H1 (cell line): ENCODE results near the gene EPB41L3. TPM values are rescaled to one million over a fixed set of nuclear protein-coding genes. Genes with fewer than 3 reads are reported as not detected.

Experiments
- CTCF ChIA-PET: fragments of 300-600 bp; sonication (Branson Sonifier 250); formaldehyde crosslinking; loops from one replicate; lab custom pipeline; 2021; ENCODE audit not compliant: partially characterized antibody; lab: Charles Lee
- POLR2A ChIA-PET: fragments of 300-600 bp; sonication (Branson Sonifier 250); formaldehyde crosslinking; loops from one replicate; lab custom pipeline; 2021; ENCODE audit warnings: inconsistent platforms; ENCODE audit not compliant: partially characterized antibody; lab: Charles Lee
- DNase-seq, 2 experiments: peaks; one replicate each; pipeline versions ENCODE4 v3.0.0 to v3.0.0-alpha.2; 2010 to 2022; ENCODE audit warnings: low spot score in 2 of 2, low read depth in 1 of 2, mixed read lengths in 1 of 2
- FAIRE-seq: peaks from 2 replicates; lab custom pipeline; 2011; peaks lifted over from hg19 to GRCh38; lab: Jason Lieb, UNC
- H2AFZ ChIP-seq: 2 replicates; pipeline ENCODE4 v1.8.1; 2012; ENCODE audit warnings: low read length, inconsistent platforms
- H2AK5ac ChIP-seq: 2 replicates; pipeline ENCODE4 v1.6.1; 2013; ENCODE audit warnings: low read depth, low read length
- H2BK120ac ChIP-seq: replicated peaks from 2 replicates; pipeline ENCODE3; 2013; ENCODE audit warnings: low read depth, low read length, inconsistent platforms
- H2BK12ac ChIP-seq: 2 replicates; pipeline ENCODE4 v1.6.1; 2013; ENCODE audit warnings: low read depth, low read length
- H2BK15ac ChIP-seq: 2 replicates; pipeline ENCODE4 v1.6.1; 2013; ENCODE audit warnings: low read length
- H2BK20ac ChIP-seq: 2 replicates; pipeline ENCODE4 v1.6.1; 2013; ENCODE audit warnings: low read length
- H2BK5ac ChIP-seq: 2 replicates; pipeline ENCODE4 v1.6.1; 2013; ENCODE audit warnings: low read depth, low read length
- H3K14ac ChIP-seq: 2 replicates; pipeline ENCODE4 v1.6.1; 2013; ENCODE audit warnings: inconsistent platforms; ENCODE audit not compliant: insufficient read length
- H3K18ac ChIP-seq: 2 replicates; pipeline ENCODE4 v1.6.1; 2013; ENCODE audit warnings: low read length; ENCODE audit errors: extremely low read depth
- H3K23ac ChIP-seq: 2 replicates; pipeline ENCODE4 v1.6.1; 2013; ENCODE audit warnings: inconsistent platforms; ENCODE audit not compliant: insufficient read length
- H3K23me2 ChIP-seq: 2 replicates; pipeline ENCODE4 v1.6.1; 2013; ENCODE audit warnings: low read depth, low read length
- H3K27ac ChIP-seq: 2 replicates; pipeline ENCODE4 v1.6.1; 2011; ENCODE audit warnings: low read depth, low read length, inconsistent platforms
- H3K27me3 ChIP-seq, 4 experiments: replicated peaks in 1 of 4; 1 replicate in 1 of 4; 2 replicates in 3 of 4; pipeline versions ENCODE4 v1.6.1 to v1.8.1; 2011 to 2013; ENCODE audit warnings: low read length in 3 of 4, mild to moderate bottlenecking in 3 of 4, inconsistent platforms in 2 of 4, mixed read lengths in 2 of 4, moderate library complexity in 1 of 4; ENCODE audit not compliant: control insufficient read depth in 3 of 4, insufficient read depth in 3 of 4; ENCODE audit errors: extremely low read depth in 1 of 4
- H3K36me3 ChIP-seq, 4 experiments: 2 replicates each; pipeline versions ENCODE4 v1.6.1 to v1.8.1; 2011 to 2013; ENCODE audit warnings: mild to moderate bottlenecking in 4 of 4, low read length in 3 of 4, moderate library complexity in 2 of 4, control low read depth in 1 of 4, inconsistent platforms in 1 of 4; ENCODE audit not compliant: insufficient read depth in 4 of 4, control insufficient read depth in 2 of 4
- H3K4ac ChIP-seq: replicated peaks from 2 replicates; pipeline ENCODE3; 2013; ENCODE audit warnings: low read length, low read depth, mixed read lengths, inconsistent platforms; ENCODE audit not compliant: insufficient read length
- H3K4me1 ChIP-seq, 4 experiments: replicated peaks in 1 of 4; 1 replicate in 1 of 4; 2 replicates in 3 of 4; pipeline versions ENCODE4 v1.6.1 to v1.8.1; 2011 to 2013; ENCODE audit warnings: low read length in 3 of 4, inconsistent platforms in 2 of 4, mixed read lengths in 1 of 4; ENCODE audit not compliant: insufficient read depth in 4 of 4, control insufficient read depth in 3 of 4
- H3K4me2 ChIP-seq, 2 experiments: 2 replicates each; pipeline versions ENCODE4 v1.6.1 to v1.8.1; 2011 to 2013; ENCODE audit warnings: low read depth in 2 of 2, low read length in 2 of 2, control low read depth in 1 of 2, inconsistent platforms in 1 of 2, mild to moderate bottlenecking in 1 of 2; ENCODE audit not compliant: insufficient read depth in 1 of 2
- H3K4me3 ChIP-seq, 4 experiments: fragments of 200-600, 300-600 bp in 1 of 4; sonication (generic), shearing (Covaris generic), sonication (Bioruptor Twin) in 1 of 4; 2 replicates each; pipeline versions ENCODE4 v1.5.1 to v1.8.1; 2011 to 2016; ENCODE audit warnings: low read length in 4 of 4, low read depth in 3 of 4, control low read depth in 2 of 4, inconsistent platforms in 2 of 4, mild to moderate bottlenecking in 2 of 4, mixed read lengths in 1 of 4, moderate library complexity in 1 of 4; ENCODE audit not compliant: insufficient read depth in 2 of 4; ENCODE audit errors: extremely low read depth in 1 of 4
- H3K56ac ChIP-seq: replicated peaks from 2 replicates; pipeline ENCODE3; 2013; ENCODE audit warnings: low read depth, mild to moderate bottlenecking, mixed read lengths, low read length, inconsistent platforms; ENCODE audit not compliant: insufficient read length
- H3K79me1 ChIP-seq: 2 replicates; pipeline ENCODE4 v1.6.1; 2013; ENCODE audit warnings: low read depth, low read length, control low read depth
- H3K79me2 ChIP-seq, 2 experiments: 2 replicates each; pipeline versions ENCODE4 v1.6.1 to v1.8.1; 2012 to 2013; ENCODE audit warnings: low read length in 2 of 2, mild to moderate bottlenecking in 2 of 2, inconsistent platforms in 1 of 2; ENCODE audit not compliant: insufficient read depth in 2 of 2, control insufficient read depth in 1 of 2
- H3K9ac ChIP-seq, 4 experiments: replicated peaks in 1 of 4; 1 replicate in 1 of 4; 2 replicates in 3 of 4; pipeline versions ENCODE4 v1.6.1 to v1.8.1; 2011 to 2013; ENCODE audit warnings: low read depth in 3 of 4, low read length in 3 of 4, control low read depth in 2 of 4, mild to moderate bottlenecking in 2 of 4, moderate library complexity in 2 of 4, inconsistent platforms in 1 of 4; ENCODE audit errors: extremely low read depth in 1 of 4
- H3K9me3 ChIP-seq, 2 experiments: 2 replicates each; pipeline versions ENCODE4 v1.6.1 to v1.8.1; 2012 to 2013; ENCODE audit warnings: mild to moderate bottlenecking in 2 of 2, moderate library complexity in 2 of 2, control low read depth in 1 of 2, inconsistent platforms in 1 of 2, low read depth in 1 of 2, low read length in 1 of 2, mixed read lengths in 1 of 2; ENCODE audit not compliant: insufficient read depth in 2 of 2
- H4K20me1 ChIP-seq, 2 experiments: replicated peaks in 1 of 2; 2 replicates each; pipeline versions ENCODE3 to v1.8.1; 2011 to 2013; ENCODE audit warnings: inconsistent platforms in 2 of 2, low read length in 2 of 2, mild to moderate bottlenecking in 1 of 2; ENCODE audit not compliant: insufficient read depth in 2 of 2, control insufficient read depth in 1 of 2
- H4K5ac ChIP-seq: 2 replicates; pipeline ENCODE4 v1.6.1; 2013; ENCODE audit warnings: low read length, low read depth, mixed read lengths, inconsistent platforms; ENCODE audit not compliant: insufficient read length
- H4K8ac ChIP-seq: 2 replicates; pipeline ENCODE4 v1.8.0; 2013; ENCODE audit warnings: mild to moderate bottlenecking, moderate library complexity, low read length, inconsistent platforms; ENCODE audit not compliant: insufficient read depth; ENCODE audit errors: extremely low read depth
- H4K91ac ChIP-seq: replicated peaks from 2 replicates; pipeline ENCODE3; 2013; ENCODE audit warnings: low read length, mixed read lengths, inconsistent platforms; ENCODE audit not compliant: insufficient read length
- JUN ChIP-seq: IDR thresholded peaks from 2 replicates; pipeline ENCODE4 v1.6.1; 2011; ENCODE audit warnings: low read depth, mild to moderate bottlenecking, improper control_type of control experiment, low read length
- WGBS, 2 experiments: shearing (Covaris generic) in 1 of 2; methylation state at CpG; one replicate each; pipeline versions ENCODE4 v1.1.6 to v1.1.7; 2013 to 2015; ENCODE audit warnings: low lambda C conversion rate in 2 of 2, mixed read lengths in 2 of 2, inconsistent platforms in 1 of 2, low coverage in 1 of 2, missing lambda C conversion rate in 1 of 2; ENCODE audit not compliant: insufficient replicate concordance in 2 of 2, insufficient coverage in 1 of 2, insufficient read length in 1 of 2; ENCODE audit errors: extremely low coverage in 1 of 2, missing lambda C conversion rate in 1 of 2; 5-methylcytosine and 5-hydroxymethylcytosine counted together
- polyA plus RNA-seq, 7 experiments: library from polyadenylated mRNA; depleted of rRNA in 3 of 7; stranded (reverse) in 5 of 7; unstranded in 2 of 7; fragments of >200 nt in 5 of 7; fragments of 200-250 nt in 2 of 7; gene quantifications; 1 replicate in 5 of 7; 2 replicates in 1 of 7; 4 replicates in 1 of 7; pipeline versions ENCODE4 v1.2.1 to v1.2.3, GENCODE V29; 2011 to 2013; ENCODE audit warnings: missing spikeins in 2 of 7, mixed read lengths in 2 of 7
- total RNA-seq: library from RNA; stranded (reverse); fragmentation: NEBNext Ultra II Directional; extraction: Animal tissue kit (Norgen Biotek cat#: 25700); gene quantifications from 2 replicates; pipeline ENCODE4 v1.2.1, GENCODE V29; 2021

The EPB41L3 gene
- total and polyA plus RNA-seq, 2 of the 8 experiments (the other 6 are each of a cell fraction or from before 2014, with no cell fraction given) = 7.9 to 16.1 TPM

- no peak overlapping the region for H3K4me2 ChIP-seq
- H3K79me2 ChIP-seq = no peaks in the 10 kb centered on the region
- H2AK5ac ChIP-seq = no peak overlapping the region
- no peak overlapping the region for H3K4me3 ChIP-seq
- ChIA-PET POLR2A (no interaction called here), CTCF (no interaction called here)
- no peaks in the 10 kb centered on the region for H3K9me3 ChIP-seq
- TF ChIP-seq JUN = no peak
- no peak overlapping the region for H3K14ac ChIP-seq
- H4K20me1 ChIP-seq = peaks cover 0 to 2% of the 10 kb centered on the region in 2 experiments
- H2BK12ac ChIP-seq = no peak overlapping the region
- peaks cover 0 to 1% (median 0%) of the 10 kb centered on the region in 4 experiments; a peak in 1 of 7 replicates for H3K27me3 ChIP-seq
- no peaks in the 10 kb centered on the region for H3K4me1 ChIP-seq
- H4K5ac ChIP-seq = no peak overlapping the region
- no peak overlapping the region for H3K18ac ChIP-seq
- no peak overlapping the region for H3K23ac ChIP-seq
- H3K23me2 ChIP-seq = no peaks in the 10 kb centered on the region
- H2BK20ac ChIP-seq = no peak overlapping the region
- H2AFZ ChIP-seq = no peak overlapping the region
- H2BK120ac ChIP-seq = no peak overlapping the region
- 96% methylated on average over 4 of the region's 4 CpGs; no CpG with 5 or more reads in 1 of the 2 experiments for WGBS, 2 experiments
- FAIRE-seq (no peak), DNase-seq (no peak)
- H3K36me3 ChIP-seq = no peaks in the 10 kb centered on the region
- no peaks in the 10 kb centered on the region for H3K79me1 ChIP-seq
- no peak overlapping the region for H3K9ac ChIP-seq
- H4K91ac ChIP-seq = no peak overlapping the region
- H2BK5ac ChIP-seq = no peak overlapping the region
- H2BK15ac ChIP-seq = no peak overlapping the region
- H3K4ac ChIP-seq = no peak overlapping the region
- no peak overlapping the region for H3K27ac ChIP-seq
- no peak overlapping the region for H4K8ac ChIP-seq
- no peak overlapping the region for H3K56ac ChIP-seq
Observed at GRCh38 chr18:5376986-5377385, 166.8 kb downstream of the EPB41L3 start.
